Type B pancreatic cell (in vitro differentiated cells): ENCODE measurements around the gene SLC4A1AP. TPM values are rescaled to one million over a fixed set of nuclear protein-coding genes. Genes with fewer than 3 reads are reported as not detected.

ENCODE experiments used
- DNase-seq: peaks from one replicate; pipeline ENCODE4 v3.0.0; 2021; ENCODE audit warnings: mixed read lengths; ENCODE audit not compliant: unreplicated experiment; ENCODE audit errors: extremely low spot score
- H3K27ac Mint-ChIP-seq: 2 replicates; pipeline ENCODE4 v1.8.0; 2021; ENCODE audit warnings: mild to moderate bottlenecking, mixed read lengths
- H3K27me3 Mint-ChIP-seq: 2 replicates; pipeline ENCODE4 v1.8.0; 2021; ENCODE audit warnings: mixed read lengths
- H3K36me3 Mint-ChIP-seq: 2 replicates; pipeline ENCODE4 v1.8.0; 2021; ENCODE audit warnings: mixed read lengths
- H3K4me1 Mint-ChIP-seq: one replicate; pipeline ENCODE4 v1.8.0; 2021; ENCODE audit warnings: mixed read lengths; ENCODE audit not compliant: unreplicated experiment
- H3K4me3 Mint-ChIP-seq: 2 replicates; pipeline ENCODE4 v1.8.0; 2021; ENCODE audit warnings: mild to moderate bottlenecking, mixed read lengths
- H3K9me3 Mint-ChIP-seq: 2 replicates; pipeline ENCODE4 v1.8.0; 2021; ENCODE audit warnings: mixed read lengths
- CTCF ChIP-seq: fragments of 200-600 bp; sonication (generic); conservative IDR thresholded peaks from 2 replicates; pipeline ENCODE4 v1.5.0; 2021; ENCODE audit warnings: antibody characterized with exemption, mild to moderate bottlenecking
- total RNA-seq: library from RNA; stranded (reverse); gene quantifications from 2 replicates; pipeline ENCODE4 v1.2.1, GENCODE V29; 2021; ENCODE audit warnings: low replicate concordance

SLC4A1AP gene
- total RNA-seq, 1 donor from 2014 or later, result 20.7 TPM

GRCh38 chr2:27655155-27655951, 8.3 kb upstream of the SLC4A1AP start:
- no peak for DNase-seq
- Mint-ChIP-seq H3K4me1 (no peaks in the 10 kb centered on the region), H3K36me3 (peaks cover 29% of the 10 kb centered on the region), H3K27me3 (no peaks in the 10 kb centered on the region), H3K27ac (no peak overlapping the region), H3K4me3 (no peak overlapping the region), H3K9me3 (no peaks in the 10 kb centered on the region)
- TF ChIP-seq CTCF, result no peak

- TF ChIP-seq CTCF, result no peak
- H3K36me3 Mint-ChIP-seq, result peaks cover 14% of the 10 kb centered on the region
- H3K4me3 Mint-ChIP-seq, result peak overlapping the region; percentile 100
- no peaks in the 10 kb centered on the region for H3K9me3 Mint-ChIP-seq
- H3K27ac Mint-ChIP-seq, result no peak overlapping the region
- peaks cover 16% of the 10 kb centered on the region for H3K4me1 Mint-ChIP-seq
- H3K27me3 Mint-ChIP-seq, result no peaks in the 10 kb centered on the region
- no peak for DNase-seq
Observed at GRCh38 chr2:27661371-27661770, 2.3 kb upstream of the SLC4A1AP start.

- peaks cover 16% of the 10 kb centered on the region for H3K4me1 Mint-ChIP-seq
- TF ChIP-seq CTCF, result no peak
- DNase-seq, result no peak
- no peaks in the 10 kb centered on the region for H3K9me3 Mint-ChIP-seq
- no peaks in the 10 kb centered on the region for H3K27me3 Mint-ChIP-seq
- H3K36me3 Mint-ChIP-seq, result peaks cover 11% of the 10 kb centered on the region
- peak overlapping the region; percentile 100 for H3K4me3 Mint-ChIP-seq
- H3K27ac Mint-ChIP-seq, result peak overlapping the region; percentile 99
Observed at GRCh38 chr2:27664154-27664574, 475 bp downstream of the SLC4A1AP start.

GRCh38 chr2:27664622-27665363, 1.1 kb downstream of the SLC4A1AP start:
- no peak for TF ChIP-seq CTCF
- Mint-ChIP-seq H3K4me1 (peaks cover 16% of the 10 kb centered on the region), H3K4me3 (peak overlapping the region; percentile 100), H3K9me3 (no peaks in the 10 kb centered on the region), H3K36me3 (peaks cover 6% of the 10 kb centered on the region), H3K27ac (peak overlapping the region; percentile 18), H3K27me3 (no peaks in the 10 kb centered on the region)
- no peak for DNase-seq

- no peaks in the 10 kb centered on the region for H3K27me3 Mint-ChIP-seq
- no peak for TF ChIP-seq CTCF
- H3K4me3 Mint-ChIP-seq, result no peak overlapping the region
- no peak for DNase-seq
- no peak overlapping the region for H3K27ac Mint-ChIP-seq
- H3K9me3 Mint-ChIP-seq, result no peaks in the 10 kb centered on the region
- peaks cover 9% of the 10 kb centered on the region for H3K36me3 Mint-ChIP-seq
- peaks cover 16% of the 10 kb centered on the region for H3K4me1 Mint-ChIP-seq
Observed at GRCh38 chr2:27667446-27667845, 3.8 kb downstream of the SLC4A1AP start.
